ENCODE data around the gene UNC5C.
"Not testable (repeated sequence)": the region's sequence is repeated elsewhere in the genome, so short reads cannot be mapped to it uniquely, and the experiment has no call there.

The UNC5C gene

DNA sequence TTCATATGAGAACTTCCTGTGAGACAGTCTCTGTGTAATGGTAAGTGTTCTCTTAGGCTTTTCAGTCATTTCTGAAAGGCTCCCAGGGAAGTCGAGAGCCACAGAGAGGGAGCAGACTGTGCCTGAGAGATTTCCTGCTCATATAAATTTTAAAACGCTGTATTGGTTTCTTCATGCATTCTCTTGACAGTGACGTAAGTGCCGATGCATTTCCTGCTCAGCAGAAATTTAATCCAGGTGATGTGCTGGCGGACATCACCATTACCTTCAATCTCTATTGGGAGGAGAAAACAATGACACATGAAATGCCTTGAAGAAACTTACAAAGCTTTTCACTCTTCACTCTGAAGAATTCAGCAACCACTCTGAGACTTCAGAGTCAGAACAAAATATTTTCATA lies 407.4 kb downstream of the UNC5C start:
- in situ Hi-C loops (cut with HindIII; ENCODE audit: low pct_ligation_motif_present, low pct_unique_long_range_greater_than_20kb, low sequenced_read_pairs) = no loop called here

DNA sequence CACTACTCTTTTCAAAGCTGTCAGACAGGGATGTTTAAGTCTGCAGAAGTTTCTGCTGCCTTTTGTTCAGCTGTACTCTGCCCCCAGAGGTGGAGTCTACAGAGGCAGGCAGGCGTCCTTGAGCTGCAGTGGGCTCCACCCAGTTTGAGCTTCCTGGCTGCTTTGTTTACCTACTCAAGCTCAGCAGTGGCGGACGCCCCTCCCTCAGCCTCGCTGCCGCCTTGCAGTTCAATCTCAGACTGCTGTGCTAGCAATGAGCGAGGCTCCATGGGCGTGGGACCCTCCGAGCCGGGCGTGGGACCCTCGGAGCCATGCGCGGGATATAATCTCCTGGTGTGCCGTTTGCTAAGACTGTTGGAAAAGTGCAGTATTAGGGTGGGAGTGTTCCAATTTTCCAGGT lies 409.3 kb downstream of the UNC5C start:
- in situ Hi-C loops (cut with HindIII; ENCODE audit: low pct_ligation_motif_present, low pct_unique_long_range_greater_than_20kb, low sequenced_read_pairs); DNase-seq: not testable (repeated sequence)

More for the DNA sequence above, 407.4 kb downstream of the UNC5C start:
- DNase-seq = no peak

DNA sequence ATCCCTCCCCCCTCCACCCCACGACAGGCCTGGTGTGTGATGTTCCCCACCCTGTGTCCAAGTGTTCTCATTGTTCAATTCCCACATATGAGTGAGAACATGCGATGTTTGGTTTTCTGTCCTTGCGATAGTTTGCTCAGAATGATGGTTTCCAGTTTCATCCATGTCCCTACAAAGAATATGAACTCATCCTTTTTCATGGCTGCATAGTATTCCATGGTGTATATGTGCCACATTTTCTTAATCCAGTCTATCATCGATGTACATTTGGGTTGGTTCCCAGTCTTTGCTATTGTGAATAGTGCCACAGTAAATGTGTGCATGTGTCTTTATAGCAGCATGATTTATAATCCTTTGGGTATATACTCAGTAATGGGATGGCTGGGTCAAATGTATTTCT lies 414.8 kb downstream of the UNC5C start:
- DNase-seq; in situ Hi-C loops (cut with HindIII; ENCODE audit: low pct_ligation_motif_present, low pct_unique_long_range_greater_than_20kb, low sequenced_read_pairs): not testable (repeated sequence)

DNA sequence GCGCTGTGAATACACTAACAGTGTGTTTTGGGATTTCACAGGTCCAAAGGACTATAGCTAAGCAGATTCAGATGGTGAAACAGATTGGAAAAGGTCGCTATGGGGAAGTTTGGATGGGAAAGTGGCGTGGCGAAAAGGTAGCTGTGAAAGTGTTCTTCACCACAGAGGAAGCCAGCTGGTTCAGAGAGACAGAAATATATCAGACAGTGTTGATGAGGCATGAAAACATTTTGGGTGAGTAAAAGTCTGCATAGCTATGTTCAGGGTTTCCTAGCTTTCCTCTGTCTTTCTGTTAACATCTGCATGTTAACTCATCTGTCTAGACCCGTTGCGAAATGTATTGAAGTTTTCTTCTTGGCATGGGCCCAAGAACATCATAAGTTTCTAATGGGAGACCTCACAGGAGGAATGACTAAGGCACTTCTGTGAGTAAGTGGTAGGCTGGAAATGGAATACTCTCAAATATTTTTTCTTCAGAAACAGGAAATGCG lies 418.9 kb downstream of the UNC5C start:
- in situ Hi-C loops (cut with HindIII; ENCODE audit: low pct_ligation_motif_present, low pct_unique_long_range_greater_than_20kb, low sequenced_read_pairs) = no loop called here
- DNase-seq = peak; percentile 89

DNA sequence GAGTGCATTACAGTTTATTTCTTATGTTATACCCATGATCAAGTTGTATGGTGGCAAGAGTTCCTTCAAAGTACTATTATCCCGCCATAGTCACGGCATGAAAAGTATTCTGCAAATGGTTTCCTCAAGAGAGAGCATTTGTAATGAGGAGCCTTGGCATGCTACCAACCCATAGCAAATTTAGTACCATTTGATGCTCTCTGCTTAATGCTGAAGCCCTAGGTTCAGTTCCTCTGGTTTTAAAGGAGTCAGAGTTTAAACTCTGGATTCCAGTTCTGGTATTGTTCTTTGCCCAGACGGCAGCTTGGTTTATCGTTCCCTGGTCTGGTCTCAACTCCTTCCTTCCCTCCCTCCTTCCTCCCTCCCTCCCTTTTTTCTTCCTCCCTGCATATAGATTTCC lies 419.7 kb downstream of the UNC5C start:
- no peak for DNase-seq
- in situ Hi-C loops (cut with HindIII; ENCODE audit: low pct_ligation_motif_present, low pct_unique_long_range_greater_than_20kb, low sequenced_read_pairs) = no loop called here

DNA sequence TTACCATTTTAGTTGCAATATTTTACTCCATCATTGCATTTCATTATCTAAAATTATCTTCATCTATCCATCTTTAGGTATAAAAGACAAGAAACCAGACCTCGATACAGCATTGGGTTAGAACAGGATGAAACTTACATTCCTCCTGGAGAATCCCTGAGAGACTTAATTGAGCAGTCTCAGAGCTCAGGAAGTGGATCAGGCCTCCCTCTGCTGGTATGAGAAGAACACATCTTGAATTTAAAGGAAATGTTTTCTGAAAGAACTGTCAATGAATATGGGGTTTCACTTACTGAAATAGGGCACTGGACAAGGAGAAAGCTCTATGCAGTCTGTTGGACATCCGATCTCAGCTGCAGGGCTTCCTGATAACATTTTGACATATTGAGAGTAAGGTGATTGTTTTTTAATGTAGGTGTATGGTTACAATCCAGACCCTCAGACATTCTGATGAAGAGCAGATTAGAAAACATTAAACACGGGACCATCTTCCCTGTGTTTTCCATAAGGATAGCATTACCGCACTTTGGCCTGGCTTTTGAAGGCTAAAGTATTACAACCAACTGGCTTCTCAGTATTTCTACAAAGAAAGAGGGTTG lies 423.8 kb downstream of the UNC5C start:
- DNase-seq = peak; percentile 61
- in situ Hi-C loops (cut with HindIII; ENCODE audit: low pct_ligation_motif_present, low pct_unique_long_range_greater_than_20kb, low sequenced_read_pairs) = no loop called here

DNA sequence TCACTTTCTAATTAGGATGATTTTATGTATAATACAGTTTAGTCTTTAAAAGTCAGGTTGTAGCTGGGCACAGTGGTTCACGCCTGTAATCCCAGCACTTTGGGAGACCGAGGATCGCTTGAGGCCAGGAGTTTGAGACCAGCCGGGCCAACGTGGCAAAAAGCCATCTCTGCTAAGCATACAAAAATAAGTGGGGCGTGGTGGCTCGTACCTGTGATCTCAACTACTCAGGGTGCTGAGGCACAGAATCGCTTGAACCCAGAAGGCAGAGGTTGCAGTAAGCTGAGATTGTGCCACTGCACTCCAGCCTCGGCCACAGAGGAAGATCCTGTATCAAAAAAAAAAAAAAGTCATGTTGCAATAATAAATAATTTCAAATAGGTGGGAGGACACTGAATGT lies 426.8 kb downstream of the UNC5C start:
- DNase-seq = no peak
- in situ Hi-C loops (cut with HindIII; ENCODE audit: low pct_ligation_motif_present, low pct_unique_long_range_greater_than_20kb, low sequenced_read_pairs) = no loop called here

DNA sequence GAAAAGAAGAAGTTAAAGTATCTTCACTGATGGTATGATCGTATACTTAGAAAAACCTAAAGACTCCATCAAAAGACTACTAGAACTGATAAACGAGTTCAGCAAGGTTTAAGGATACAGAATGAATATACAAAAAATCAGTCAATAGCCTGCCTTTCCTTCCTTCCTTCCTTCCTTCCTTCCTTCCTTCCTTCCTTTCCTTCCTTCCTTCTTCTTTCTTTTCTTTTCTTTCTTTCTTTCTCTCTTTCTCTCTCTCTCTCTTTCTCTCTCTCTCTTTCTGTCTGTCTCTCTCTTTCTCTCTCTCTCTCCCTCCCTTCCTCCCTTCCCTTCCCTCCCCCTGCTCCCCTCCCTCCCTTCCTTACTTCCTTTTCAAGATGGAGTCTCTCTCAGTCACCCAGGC lies 428.3 kb downstream of the UNC5C start:
- DNase-seq = no peak
- in situ Hi-C loops (cut with HindIII; ENCODE audit: low pct_ligation_motif_present, low pct_unique_long_range_greater_than_20kb, low sequenced_read_pairs) = no loop called here

DNA sequence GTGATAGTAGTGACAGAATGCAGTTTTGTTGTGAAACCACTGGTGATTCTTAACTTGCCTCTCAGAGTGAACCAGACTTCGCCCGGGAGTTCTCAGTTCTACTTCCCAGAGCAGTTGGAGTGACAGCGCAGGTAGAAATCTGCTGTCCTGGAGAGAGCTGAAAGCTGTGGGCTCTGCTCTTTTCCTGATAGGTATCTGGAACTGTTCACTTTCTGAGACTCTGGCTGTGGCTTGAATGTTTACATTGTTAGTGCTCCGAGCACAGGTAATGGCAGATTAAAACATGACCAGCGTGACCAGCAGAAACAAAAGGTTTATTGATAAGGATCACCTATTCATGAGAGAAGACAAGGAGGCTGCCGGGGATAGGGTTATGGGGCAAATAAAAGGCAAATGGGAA lies 430.3 kb downstream of the UNC5C start:
- in situ Hi-C loops (cut with HindIII; ENCODE audit: low pct_ligation_motif_present, low pct_unique_long_range_greater_than_20kb, low sequenced_read_pairs) = no loop called here
- DNase-seq = no peak

DNA sequence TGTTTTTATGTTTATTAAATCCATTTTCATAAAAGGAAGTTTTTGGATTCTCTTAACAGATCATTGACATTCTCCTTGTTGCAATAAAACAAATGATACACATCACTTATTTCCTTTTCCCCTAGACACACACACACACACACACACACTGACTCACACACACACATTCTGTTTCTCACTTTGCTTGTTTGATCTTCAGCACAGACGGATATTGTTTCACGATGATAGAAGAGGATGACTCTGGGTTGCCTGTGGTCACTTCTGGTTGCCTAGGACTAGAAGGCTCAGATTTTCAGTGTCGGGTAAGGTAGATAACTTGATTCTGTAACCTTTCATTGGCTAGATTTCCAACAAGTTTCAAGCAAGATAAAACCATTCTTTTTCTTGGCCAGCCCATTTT lies 434.3 kb downstream of the UNC5C start:
- DNase-seq = no peak
- in situ Hi-C loops (cut with HindIII; ENCODE audit: low pct_ligation_motif_present, low pct_unique_long_range_greater_than_20kb, low sequenced_read_pairs) = no loop called here

All from ACHN (cell line).